ELR (cell line): ENCODE data around the gene YIF1A.
"Not testable (repeated sequence)": the region's sequence is repeated elsewhere in the genome, so short reads cannot be mapped to it uniquely, and the experiment has no call there.

Experiments used
- DNase-seq: peaks from one replicate; pipeline ENCODE4 v3.0.0-alpha.2; 2015; ENCODE audit warnings: low read depth

The YIF1A gene

DNA sequence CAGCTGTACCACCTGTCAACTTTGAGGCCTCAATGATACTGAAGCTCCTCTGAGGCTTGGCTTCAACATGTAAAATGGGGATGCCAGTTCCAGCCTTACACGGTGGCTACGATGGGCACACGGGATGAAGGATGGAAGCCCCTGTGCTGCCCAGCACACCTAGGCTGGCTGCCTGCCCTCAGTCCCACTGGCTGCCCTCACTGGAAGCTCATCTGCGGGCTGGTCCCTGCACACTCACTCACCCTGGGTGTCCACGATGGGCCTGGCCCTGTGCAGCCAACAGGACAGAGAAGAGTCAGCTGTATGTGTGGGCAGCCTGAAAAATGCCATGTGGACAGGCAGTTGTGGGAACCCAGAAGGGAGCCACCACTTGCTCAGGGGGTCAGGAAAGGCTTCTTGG is 2.2 kb downstream of the YIF1A start:
- DNase-seq: no peak

DNA sequence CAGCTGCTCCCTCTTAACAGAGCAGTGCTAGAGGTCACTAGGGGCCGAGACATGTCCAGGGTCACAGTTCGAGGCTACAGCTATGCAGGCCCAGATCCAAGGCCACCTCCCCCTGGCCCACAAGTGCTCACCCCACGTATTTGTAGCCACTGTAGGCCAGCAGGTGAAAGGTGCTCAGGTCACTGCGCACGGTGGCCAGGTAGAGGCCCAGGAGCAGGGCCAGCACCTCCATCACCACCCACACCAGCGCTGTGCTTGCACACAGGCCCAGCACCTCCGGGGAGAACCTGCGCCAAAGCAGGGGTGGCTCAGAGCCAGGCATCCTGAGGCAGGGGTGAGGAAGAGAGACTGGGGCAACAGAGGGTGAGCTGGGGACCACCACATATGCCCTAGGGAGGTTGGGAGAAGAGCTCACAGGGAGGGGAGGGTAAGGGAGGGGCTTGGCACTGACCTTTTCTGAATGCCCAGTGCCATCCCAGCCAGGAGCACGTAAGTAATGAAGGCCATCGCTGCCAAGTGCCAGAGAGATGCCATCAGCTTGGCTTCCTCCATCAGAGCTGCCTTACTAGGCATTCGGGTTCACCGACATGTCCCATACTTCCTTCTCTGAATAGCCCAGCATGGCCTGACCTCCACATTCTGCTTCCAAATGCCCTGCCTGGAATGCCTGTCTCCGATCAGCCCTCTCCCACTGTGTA is 3.5 kb downstream of the YIF1A start:
- no peak for DNase-seq

DNA sequence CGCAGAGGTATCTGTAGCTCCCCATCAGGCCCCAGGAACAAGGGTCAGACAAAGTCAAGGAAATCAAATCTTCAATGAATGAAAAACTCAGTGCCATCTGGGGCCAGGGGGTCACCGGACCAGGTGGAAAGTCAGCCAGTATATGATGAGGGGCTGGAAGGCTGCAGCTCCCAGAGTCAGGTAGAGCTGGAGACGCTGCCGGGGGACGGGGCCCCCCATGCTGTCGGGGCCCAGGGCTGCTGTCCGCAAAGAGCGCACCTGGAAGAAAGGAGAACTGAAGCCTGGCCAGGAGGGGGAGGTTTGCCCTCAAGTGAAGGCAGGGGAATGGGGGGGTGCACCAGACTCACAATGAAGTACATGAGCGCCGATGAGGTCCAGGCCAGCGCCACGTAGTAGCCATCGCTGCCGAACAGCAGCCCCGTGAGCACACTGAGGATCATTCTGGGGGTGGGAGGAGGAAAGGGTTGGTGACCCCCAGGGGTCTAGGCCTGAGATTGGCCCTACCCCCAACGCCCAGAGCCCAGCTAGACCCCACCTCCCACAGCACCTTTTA is 4.3 kb downstream of the YIF1A start:
- DNase-seq: no peak

DNA sequence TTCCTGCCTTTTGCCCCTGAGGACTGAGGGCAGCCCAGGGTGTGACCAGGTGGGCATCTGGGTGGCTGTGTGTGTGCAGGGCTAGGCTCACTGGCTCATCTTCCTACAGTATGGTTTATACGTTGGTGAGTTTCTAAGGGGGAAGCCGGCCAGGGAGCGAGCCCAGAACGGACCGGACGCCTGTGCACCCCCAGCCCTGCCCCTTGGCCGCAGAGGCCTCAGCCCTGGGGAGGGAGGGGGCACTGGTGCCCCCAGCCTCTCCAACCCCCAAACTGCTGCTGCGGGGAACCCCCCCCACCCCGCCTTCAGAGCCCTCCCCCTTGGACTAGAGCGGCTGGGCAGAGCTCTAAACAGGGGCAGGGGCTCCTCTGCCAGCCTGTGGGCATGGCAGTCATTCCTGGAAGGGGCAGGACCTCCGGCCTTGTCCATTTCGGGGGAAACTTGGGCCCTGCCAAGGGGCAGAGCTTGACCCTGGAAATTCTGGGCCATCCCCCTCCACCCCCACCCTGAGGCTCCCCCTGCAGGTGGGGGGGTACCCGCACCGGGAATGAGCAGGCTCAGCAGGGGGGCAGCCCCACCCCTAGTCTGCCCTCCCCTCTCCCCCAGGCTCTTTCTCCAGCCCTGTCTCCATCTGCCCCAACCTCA is 5.4 kb downstream of the YIF1A start:
- no peak for DNase-seq

DNA sequence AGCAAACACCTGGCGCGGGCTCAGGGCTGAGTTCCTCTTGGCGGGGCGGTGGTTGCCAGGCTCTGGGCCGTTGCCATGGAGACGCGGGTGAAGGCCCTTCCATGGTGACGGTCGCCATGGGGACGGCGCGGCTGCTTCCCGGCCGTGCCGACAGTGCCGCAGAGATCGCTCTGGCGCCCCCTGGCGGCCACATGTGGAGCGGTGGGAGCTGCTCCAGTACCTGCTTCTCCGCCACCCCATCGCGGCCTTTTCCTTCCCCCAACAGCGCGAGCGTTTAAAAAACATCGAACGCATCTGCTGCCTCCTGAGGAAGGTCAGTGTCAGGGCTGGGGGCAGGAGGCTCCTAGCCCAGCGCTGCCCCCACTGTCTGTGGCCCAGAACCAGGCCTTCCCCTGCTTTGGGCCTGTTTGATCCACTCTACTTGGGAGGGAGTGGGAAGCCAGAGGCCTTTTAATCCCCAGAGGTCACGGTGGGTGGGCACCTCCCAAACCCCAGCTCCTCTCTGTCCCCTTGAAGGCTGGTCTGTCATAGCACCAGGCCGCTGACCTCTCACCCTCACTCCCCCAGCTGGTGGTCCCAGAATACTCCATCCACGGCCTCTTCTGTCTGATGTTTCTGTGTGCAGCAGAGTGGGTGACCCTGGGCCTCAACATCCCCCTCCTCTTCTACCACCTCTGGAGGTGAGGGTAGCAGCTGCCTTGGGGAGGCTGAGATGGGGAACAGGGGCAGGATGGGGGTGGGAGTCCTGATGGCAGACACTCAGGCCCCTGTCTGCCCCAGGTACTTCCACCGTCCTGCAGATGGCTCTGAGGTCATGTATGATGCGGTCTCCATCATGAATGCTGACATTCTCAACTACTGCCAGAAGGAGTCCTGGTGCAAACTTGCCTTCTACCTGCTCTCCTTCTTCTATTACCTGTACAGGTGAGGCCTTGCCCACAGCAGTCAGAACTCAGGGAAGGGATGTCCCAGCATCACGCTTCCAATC is 6.2 kb downstream of the YIF1A start:
- DNase-seq: peak; percentile 96

DNA sequence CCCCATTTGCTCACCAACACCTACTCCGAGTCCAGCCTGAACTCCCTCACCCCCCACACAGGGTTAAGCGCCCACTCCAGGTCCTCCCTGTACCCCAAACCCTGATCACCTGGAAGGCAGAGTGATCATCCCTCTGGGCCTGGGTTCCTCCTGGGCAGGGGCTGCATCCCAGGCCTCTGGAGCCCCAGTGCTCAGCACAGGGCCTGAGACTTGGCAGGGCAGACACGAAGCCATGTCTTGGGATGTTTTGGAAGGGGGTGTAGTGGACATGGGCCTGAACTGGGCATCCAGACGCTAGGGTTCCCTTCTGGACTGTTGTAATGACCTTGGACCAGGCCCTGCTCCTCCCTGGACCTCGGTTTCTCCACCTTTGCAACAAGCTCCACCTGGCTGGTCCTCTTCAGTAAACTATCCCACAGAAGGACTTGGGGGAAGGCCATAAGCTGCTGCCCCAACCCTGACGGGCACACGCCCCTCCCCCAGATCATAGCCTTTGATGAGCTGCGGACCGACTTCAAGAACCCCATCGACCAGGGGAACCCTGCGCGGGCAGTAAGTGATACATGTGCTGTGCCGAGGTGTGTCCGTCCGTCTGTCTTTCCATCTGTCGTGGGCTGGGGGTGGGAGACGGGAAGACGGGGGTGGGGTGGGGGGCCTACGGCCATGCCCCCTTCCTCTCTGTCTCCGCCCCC is 7.0 kb downstream of the YIF1A start:
- DNase-seq: no peak

DNA sequence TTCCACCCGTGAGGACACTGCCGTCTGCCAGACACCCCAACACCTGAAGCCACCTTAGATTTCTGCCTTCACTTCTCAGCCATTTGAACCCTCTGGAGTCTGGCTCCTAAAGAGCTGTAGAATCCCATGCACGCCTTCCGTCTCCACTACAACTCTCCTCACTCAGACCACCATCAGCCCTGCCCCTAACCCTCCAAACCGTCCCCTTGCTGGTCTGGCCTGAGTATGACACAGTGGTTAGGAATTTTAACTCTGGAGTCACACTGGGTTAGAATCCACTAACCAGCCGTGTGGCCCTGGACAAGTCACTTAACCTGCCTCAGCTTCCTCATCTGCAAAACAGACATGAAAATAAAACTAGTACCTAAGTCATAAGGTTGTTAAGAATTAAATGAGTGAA is 7.9 kb downstream of the YIF1A start:
- DNase-seq: peak; percentile 41

DNA sequence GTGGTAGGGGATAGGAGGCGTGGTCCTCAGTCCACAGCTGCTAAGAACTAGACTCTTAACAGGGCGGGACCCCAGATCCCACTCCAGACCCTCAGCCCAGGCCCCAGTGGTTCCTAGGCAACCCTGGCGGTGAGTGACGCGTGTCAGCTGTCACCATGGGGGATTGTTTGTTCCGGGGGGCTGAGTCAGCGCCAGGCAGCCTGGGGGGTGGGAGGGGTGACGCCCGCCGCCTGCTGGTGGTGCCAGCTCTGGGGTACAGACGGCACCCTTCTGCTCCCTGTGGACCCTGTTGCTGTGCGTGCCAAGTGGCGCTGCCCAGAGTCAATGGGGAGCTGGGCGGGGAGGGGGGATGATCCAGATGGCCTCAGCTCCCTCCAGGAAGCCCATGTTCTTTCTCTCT is 8.5 kb downstream of the YIF1A start:
- DNase-seq: no peak

DNA sequence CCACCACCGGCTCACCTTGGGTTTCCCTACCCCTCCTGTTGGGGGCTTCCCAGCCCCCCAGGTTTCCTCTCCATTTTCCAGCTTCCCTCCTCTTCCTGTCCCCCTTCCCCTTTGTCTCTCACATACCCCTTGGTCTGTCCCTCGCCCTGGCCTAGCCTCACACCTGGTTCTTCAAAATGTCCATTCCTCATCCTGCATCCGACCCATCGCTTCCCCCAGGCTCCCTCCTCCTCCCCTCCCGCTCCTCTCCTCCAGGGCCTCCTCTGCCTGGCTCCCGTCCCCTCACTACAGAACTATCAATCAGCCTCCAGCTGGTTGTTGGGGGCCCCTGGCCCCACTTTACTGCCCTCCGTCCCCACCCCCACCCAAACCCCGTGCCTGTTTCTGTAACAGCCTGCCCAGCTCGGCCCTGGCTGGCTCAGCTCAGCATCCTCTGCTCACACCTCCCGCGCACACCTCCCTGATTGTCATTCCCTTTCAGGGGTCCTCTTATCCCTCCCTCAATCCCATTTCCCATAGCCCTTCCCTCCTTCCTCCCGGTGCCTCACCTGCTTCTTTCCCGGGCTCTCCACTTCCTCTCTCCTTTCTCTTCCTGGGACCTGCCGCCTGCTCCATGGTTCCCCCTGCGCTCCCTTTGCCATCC is 9.7 kb downstream of the YIF1A start:
- DNase-seq: no peak

DNA sequence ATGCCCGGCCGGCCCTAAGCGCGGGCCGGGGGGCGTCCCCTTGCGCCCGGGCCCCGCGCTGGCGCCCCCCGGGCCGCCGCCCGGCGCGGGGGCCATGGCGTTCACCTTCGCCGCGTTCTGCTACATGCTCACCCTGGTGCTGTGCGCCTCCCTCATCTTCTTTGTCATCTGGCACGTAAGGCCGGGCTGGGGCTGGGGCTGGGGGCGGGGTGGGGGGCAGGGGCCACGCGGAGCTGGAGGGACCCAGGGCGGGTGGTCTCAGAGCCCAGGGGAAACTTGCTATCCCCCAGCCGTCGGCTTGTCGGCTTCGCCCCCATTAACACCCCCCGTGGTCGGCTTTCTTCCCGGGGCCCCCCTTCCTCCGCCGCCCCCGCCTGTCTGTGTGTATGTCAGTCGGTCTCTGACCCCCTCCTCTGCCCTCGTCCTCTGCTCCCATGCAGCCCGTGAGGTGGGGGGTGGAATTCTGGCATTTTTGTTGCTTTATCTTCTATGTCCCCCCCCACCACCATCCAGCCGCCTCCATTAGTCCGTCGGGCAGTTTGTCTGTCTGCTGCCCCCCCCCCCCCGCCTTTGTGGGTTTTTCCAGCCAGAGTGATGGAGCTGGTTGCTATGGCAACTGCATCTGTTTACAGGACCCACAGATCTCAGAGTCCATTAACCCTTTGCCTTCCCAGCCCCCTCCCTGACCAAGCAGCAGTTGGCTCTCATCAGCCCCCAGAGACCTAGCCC is 10.4 kb downstream of the YIF1A start:
- peak; percentile 54 for DNase-seq

DNA sequence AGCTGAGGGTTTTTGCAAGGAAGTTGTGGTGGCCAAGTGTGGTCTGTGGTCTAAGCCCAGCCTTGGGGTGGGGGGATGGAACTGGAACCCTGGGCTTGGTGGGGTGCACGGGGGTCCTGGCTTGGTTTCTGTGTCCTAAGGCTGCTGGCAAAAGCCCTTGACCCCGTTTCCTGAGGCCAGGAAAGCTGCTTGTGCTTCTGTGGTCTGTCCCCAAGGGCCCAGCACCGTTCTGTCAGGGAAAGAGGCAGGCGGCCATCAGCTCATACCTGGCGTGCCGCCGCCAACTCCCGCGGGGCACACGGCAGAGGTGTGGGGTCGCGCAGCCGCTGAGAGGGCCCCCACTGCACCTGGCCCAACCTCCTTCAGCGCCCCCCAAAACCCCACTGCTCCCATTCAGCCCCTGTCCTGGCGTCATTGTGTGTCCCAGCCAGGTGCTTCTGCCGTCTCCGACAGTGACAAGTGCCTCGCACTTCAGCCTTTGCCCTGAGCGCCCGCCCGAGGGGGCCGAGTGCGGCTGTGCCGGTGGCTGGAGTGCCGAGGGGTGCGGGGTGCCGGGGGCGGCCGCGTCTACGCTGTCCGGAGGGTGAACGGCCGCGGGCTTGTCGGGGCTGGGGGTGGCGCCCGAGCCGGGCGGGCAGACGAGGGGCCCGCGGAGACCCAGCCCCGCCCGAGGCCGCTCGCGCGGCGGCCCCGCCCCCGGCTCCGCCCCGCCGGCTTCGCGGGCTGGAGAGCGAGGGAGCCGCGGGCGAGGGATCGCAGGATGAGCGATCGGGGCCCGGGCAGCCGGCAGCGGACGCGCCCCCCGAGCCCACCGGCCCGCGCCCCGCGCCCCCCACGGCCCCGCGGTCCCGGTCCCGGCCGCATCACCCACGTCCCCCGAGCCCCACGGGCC is 11.2 kb downstream of the YIF1A start, which contains the start of gene CNIH2:
CNIH2 (plus strand) TSS at position 705 of the 892 bp plus-strand sequence. CDS start 282 bp downstream, outside the sequence.
- peak; percentile 45 for DNase-seq

DNA sequence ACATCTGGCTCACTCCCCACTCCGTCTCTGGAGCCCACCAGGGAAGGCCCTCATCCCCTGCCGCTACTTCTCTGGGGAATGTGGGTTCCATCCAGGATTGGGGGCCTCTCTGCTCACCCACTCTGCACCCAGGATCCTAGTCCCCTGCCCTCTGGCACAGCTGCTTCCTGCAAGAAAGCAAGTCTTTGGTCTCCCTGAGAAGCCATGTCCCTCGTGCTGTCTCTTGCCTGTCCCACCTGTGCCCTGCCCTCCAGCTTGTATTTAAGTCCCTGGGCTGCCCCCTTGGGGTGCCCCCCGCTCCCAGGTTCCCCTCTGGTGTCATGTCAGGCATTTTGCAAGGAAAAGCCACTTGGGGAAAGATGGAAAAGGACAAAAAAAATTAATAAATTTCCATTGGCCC is 11.9 kb downstream of the YIF1A start:
- DNase-seq: not testable (repeated sequence)

DNA sequence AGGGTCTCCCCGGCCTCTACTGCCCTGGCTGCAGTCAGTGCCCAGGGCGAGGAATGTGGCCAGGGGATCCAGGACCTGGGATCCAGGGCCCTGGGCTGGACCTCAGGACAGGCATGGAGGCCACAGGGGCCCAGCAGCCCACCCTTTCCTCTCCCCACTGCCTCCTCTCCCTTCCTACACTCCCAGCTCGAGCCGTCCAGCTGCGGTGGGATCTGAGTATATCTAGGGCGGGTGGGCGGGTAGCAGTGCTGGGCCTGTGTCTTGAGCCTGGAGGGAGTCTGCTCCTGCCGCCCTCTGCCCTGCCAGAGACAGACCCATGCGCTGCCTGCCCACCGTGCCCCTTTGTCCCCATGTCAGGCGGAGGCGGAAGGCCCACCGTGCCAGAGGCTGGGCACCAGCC is 12.3 kb downstream of the YIF1A start:
- DNase-seq: not testable (repeated sequence)

DNA sequence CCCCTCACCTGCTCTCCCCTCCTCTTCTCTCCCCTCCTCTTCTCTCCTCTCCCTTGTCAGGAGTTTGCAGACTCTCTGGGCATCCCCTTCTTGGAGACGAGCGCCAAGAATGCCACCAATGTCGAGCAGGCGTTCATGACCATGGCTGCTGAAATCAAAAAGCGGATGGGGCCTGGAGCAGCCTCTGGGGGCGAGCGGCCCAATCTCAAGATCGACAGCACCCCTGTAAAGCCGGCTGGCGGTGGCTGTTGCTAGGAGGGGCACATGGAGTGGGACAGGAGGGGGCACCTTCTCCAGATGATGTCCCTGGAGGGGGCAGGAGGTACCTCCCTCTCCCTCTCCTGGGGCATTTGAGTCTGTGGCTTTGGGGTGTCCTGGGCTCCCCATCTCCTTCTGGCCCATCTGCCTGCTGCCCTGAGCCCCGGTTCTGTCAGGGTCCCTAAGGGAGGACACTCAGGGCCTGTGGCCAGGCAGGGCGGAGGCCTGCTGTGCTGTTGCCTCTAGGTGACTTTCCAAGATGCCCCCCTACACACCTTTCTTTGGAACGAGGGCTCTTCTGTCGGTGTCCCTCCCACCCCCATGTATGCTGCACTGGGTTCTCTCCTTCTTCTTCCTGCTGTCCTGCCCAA is 12.8 kb downstream of the YIF1A start:
- DNase-seq: no peak

DNA sequence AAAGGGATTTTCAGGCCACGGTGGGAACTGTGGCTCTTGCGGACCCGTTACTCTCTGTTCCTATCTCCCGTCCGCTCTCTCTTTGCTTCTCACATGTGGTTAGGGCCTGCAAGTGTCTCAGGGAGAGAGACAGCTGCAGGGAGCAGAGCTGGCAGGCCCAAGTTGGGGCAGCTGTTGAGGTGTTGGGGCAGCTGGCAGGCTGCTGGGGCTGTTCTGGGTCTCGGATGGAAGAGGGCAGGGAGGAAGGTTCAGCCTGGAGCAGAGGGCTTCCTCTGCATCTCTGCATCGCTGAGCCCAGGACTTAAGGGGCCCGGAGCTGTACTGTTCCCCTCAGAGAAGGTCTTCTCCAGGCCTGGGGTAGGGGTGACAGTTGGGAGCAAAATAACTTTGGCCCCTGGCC is 13.5 kb downstream of the YIF1A start:
- DNase-seq: no peak

DNA sequence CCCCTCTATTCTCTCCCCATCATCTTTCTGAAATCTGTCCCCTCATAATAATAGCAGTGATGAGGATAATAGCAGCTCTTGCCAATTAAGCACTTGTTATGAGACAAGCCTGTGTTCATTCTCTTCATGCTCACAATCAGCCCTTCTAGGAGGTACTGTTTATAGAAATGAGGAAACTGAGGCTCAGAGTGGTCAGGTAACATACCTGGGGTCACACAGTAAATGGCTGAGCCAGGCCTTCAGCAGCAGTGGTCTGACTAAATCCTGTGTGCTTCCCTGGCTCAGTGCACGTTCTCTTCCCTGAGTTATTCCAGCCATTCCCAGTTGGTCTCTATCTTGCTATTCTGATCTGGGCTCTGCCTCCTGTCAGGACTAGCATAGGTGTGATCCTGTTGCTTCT is 14.7 kb downstream of the YIF1A start:
- no peak for DNase-seq

DNA sequence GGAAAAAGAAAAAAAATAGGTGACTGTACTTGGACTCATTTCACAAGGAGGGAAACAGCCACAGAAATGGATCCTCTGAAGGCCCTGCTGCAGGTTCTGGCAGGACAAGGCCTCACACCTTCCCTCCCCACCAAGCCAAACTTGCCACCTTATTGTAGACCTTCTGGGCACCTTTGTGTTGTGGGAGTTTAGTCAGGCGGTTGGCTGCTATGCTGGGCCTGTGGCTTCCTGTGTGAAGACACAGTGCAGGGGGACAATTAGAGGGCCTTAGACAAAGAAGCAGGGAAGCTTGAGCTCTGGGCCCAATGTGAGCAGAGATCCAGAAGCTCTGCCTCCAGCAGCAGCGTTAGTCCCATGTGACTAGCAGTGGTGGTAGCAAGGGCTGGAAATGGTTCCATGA is 16.3 kb downstream of the YIF1A start:
- DNase-seq: no peak

DNA sequence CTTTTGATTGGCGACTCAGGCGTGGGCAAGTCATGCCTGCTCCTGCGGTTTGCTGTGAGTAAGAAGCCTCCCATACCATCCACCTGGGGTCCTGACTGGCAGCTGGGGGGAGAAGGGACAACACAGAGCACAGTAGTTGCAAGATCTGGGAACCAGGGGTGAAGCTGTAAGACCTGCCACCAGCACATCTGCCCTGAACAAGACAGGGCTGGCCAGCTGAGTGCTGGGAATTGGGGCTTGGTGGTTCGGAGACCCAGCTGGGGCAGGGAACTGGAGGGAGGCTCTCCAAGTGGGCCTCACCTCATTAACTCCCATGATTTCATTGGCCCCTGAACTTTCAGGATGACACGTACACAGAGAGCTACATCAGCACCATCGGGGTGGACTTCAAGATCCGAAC is 17.1 kb downstream of the YIF1A start:
- DNase-seq: no peak
